Mesothelial cell of epicardium (in vitro differentiated cells): Measurements from ENCODE around the gene MYBPC3. TPM values are rescaled to one million over a fixed set of nuclear protein-coding genes. Genes with fewer than 3 reads are reported as not detected.

Source experiments
- DNase-seq, 2 experiments: peaks; one replicate each; pipeline ENCODE4 v3.0.0; 2021; ENCODE audit warnings: low spot score in 2 of 2; ENCODE audit not compliant: unreplicated experiment in 2 of 2
- H3K27ac Mint-ChIP-seq: 2 replicates; pipeline ENCODE4 v1.8.0; 2021; ENCODE audit warnings: mixed read lengths
- H3K27me3 Mint-ChIP-seq: 2 replicates; pipeline ENCODE4 v1.8.0; 2021; ENCODE audit warnings: low read depth, mixed read lengths
- H3K36me3 Mint-ChIP-seq: 2 replicates; pipeline ENCODE4 v1.8.0; 2021; ENCODE audit warnings: mixed read lengths
- H3K4me1 Mint-ChIP-seq: 2 replicates; pipeline ENCODE4 v1.8.0; 2021; ENCODE audit warnings: mixed read lengths
- H3K4me3 Mint-ChIP-seq: 2 replicates; pipeline ENCODE4 v1.8.0; 2021; ENCODE audit warnings: mild to moderate bottlenecking, moderate library complexity, mixed read lengths
- H3K9me3 Mint-ChIP-seq: 2 replicates; pipeline ENCODE4 v1.8.0; 2021; ENCODE audit warnings: mixed read lengths
- CTCF ChIP-seq: fragments of 200-600 bp; sonication (generic); IDR thresholded peaks from one replicate; pipeline ENCODE4 v1.5.0; 2021; ENCODE audit warnings: antibody characterized with exemption; ENCODE audit not compliant: unreplicated experiment
- total RNA-seq: library from RNA; stranded (reverse); gene quantifications from 3 replicates; pipeline ENCODE4 v1.2.1, GENCODE V29; 2021

The MYBPC3 gene
- total RNA-seq, 1 donor from 2014 or later = not detected

GRCh38 chr11:47388697-47389576, 36.4 kb upstream of the MYBPC3 start:
- Mint-ChIP-seq H3K4me3 (no peak overlapping the region), H3K4me1 (no peaks in the 10 kb centered on the region), H3K27me3 (no peaks in the 10 kb centered on the region), H3K36me3 (no peaks in the 10 kb centered on the region), H3K9me3 (no peaks in the 10 kb centered on the region), H3K27ac (no peak overlapping the region)
- DNase-seq = no peak
- TF ChIP-seq CTCF = no peak

- no peaks in the 10 kb centered on the region for H3K4me1 Mint-ChIP-seq
- no peaks in the 10 kb centered on the region for H3K36me3 Mint-ChIP-seq
- no peak overlapping the region for H3K4me3 Mint-ChIP-seq
- no peak overlapping the region for H3K27ac Mint-ChIP-seq
- H3K27me3 Mint-ChIP-seq = no peaks in the 10 kb centered on the region
- no peak for TF ChIP-seq CTCF
- DNase-seq = no peak
- H3K9me3 Mint-ChIP-seq = no peaks in the 10 kb centered on the region
These were observed 35.6 kb upstream of the MYBPC3 start for GRCh38 chr11:47387944-47388696.

GRCh38 chr11:47384498-47384897, 32.0 kb upstream of the MYBPC3 start:
- DNase-seq = no peak

GRCh38 chr11:47383071-47383470, 30.6 kb upstream of the MYBPC3 start:
- DNase-seq = no peak
- Mint-ChIP-seq H3K36me3 (no peaks in the 10 kb centered on the region), H3K27ac (no peak overlapping the region), H3K27me3 (no peaks in the 10 kb centered on the region), H3K4me3 (no peak overlapping the region), H3K4me1 (no peaks in the 10 kb centered on the region), H3K9me3 (no peaks in the 10 kb centered on the region)
- no peak for TF ChIP-seq CTCF

More at GRCh38 chr11:47384498-47384897, 32.0 kb upstream of the MYBPC3 start:
- H3K36me3 Mint-ChIP-seq = no peaks in the 10 kb centered on the region
- no peaks in the 10 kb centered on the region for H3K9me3 Mint-ChIP-seq
- H3K27me3 Mint-ChIP-seq = no peaks in the 10 kb centered on the region
- no peaks in the 10 kb centered on the region for H3K4me1 Mint-ChIP-seq
- no peak overlapping the region for H3K27ac Mint-ChIP-seq
- TF ChIP-seq CTCF = no peak
- no peak overlapping the region for H3K4me3 Mint-ChIP-seq

GRCh38 chr11:47380078-47380477, 27.6 kb upstream of the MYBPC3 start:
- Mint-ChIP-seq H3K27me3 (no peaks in the 10 kb centered on the region), H3K9me3 (no peaks in the 10 kb centered on the region), H3K4me3 (no peak overlapping the region), H3K4me1 (no peaks in the 10 kb centered on the region), H3K36me3 (no peaks in the 10 kb centered on the region), H3K27ac (no peak overlapping the region)
- DNase-seq = no peak
- TF ChIP-seq CTCF = no peak
